ENCODE measurements around the gene KCNIP1.

Gene KCNIP1

DNA sequence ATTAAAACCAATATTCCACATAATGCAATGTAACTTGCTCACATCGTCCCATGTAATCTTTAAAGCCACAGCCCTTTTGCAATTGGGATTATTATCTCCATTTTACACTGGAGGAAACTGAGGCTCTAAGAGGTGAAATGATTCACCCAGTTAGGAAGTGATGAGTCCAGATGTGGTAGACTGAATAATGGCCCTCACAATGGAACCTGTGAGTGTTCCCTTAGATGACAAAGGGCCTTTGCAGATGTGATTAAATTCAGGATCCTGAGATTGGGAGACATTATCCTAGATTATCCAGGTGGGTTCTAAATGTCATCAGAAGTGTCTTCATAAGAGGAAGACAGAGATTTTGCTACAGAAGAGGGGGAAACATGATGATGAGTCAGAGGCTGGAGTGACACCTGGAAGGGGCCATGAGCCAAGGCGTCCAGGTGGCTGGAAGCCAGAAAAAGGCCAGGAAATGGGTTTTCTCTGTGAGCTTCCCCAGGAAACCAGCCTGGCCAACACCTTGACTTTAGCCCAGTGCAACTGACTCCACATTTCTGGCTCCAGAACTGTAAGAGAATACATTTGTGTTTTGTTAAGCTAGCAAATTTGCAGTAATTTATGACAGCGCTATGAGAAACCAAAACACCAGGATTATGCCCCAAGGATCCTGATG, 139.1 kb downstream of the KCNIP1 start:
- in situ Hi-C loops (cut with HindIII; ENCODE audit: low sequenced_read_pairs): no loop called here
- no peak for DNase-seq (ENCODE audit: low read depth, low spot score)
- H3K4me3 ChIP-seq (ENCODE audit: low read depth, low read length): no peak overlapping the region
- TF ChIP-seq, protein P1, sequence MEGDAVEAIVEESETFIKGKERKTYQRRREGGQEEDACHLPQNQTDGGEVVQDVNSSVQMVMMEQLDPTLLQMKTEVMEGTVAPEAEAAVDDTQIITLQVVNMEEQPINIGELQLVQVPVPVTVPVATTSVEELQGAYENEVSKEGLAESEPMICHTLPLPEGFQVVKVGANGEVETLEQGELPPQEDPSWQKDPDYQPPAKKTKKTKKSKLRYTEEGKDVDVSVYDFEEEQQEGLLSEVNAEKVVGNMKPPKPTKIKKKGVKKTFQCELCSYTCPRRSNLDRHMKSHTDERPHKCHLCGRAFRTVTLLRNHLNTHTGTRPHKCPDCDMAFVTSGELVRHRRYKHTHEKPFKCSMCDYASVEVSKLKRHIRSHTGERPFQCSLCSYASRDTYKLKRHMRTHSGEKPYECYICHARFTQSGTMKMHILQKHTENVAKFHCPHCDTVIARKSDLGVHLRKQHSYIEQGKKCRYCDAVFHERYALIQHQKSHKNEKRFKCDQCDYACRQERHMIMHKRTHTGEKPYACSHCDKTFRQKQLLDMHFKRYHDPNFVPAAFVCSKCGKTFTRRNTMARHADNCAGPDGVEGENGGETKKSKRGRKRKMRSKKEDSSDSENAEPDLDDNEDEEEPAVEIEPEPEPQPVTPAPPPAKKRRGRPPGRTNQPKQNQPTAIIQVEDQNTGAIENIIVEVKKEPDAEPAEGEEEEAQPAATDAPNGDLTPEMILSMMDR (IDR thresholded peaks at IDR 0.05; ENCODE audit: low read depth, low read length): no peak

DNA sequence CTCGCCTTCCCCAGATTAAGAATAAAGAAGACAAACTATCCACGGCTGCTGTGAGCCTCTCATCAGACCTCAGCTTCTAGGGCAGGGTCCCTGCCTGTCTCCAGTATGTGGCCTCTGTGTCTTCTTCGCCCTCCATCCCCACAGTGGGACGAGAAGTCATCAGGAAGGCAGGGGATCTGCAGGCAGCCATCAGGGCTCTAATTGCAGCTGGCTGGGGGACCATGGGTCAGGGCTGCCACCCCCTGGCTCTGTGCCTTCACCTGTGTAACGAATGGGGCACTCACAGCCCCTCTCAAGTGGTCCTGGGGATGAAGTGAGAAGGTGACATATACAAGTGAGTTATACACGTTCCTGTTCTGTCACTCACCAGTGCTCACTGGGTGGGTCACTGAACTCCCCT, 139.8 kb downstream of the KCNIP1 start:
- in situ Hi-C loops (cut with HindIII; ENCODE audit: low sequenced_read_pairs): no loop called here
- TF ChIP-seq, protein P1 (IDR thresholded peaks at IDR 0.05; ENCODE audit: low read depth, low read length): no peak
- no peak for DNase-seq (ENCODE audit: low read depth, low spot score)
- no peak overlapping the region for H3K4me3 ChIP-seq (ENCODE audit: low read depth, low read length)

DNA sequence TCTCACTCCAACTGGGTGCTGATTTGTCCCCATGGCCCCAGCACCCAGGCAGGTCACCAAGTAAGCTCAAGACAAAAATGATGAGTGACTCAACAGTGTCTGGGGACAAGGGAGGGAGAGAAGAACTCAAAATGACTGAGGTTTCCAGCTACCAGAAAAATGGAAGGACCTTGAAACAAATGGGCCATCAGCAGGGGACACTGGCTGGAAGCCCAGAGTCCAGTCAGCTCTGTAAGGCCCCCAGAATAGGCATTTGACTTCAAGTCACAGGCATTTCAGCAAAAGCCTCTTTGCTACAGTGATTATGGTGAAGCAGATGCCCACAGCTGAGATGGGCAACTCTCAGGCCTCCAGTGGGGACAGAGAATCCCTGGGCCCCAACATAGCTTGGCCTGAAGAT, 140.7 kb downstream of the KCNIP1 start:
- no peak for DNase-seq (ENCODE audit: low read depth, low spot score)
- in situ Hi-C loops (cut with HindIII; ENCODE audit: low sequenced_read_pairs): no loop called here
- no peak overlapping the region for H3K4me3 ChIP-seq (ENCODE audit: low read depth, low read length)
- TF ChIP-seq, protein P1 (IDR thresholded peaks at IDR 0.05; ENCODE audit: low read depth, low read length): no peak

DNA sequence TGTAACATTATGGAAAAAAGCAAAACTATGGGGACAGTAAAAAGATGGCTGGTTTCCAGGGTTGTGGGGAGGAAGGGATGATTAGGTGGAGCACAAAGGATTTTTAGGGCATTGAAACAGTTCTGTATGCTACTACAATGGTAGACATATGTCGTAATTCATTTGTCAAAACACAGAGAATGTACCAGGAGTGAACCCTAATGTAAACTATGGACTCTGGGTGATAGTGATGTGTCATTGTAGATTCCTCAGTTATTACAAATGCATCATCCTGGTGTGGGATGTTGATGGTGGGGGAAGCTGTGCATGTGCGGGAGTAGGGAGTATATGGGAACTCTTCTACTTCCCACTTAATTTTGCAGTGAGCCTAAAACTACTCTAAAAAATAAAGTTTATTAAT, 144.7 kb downstream of the KCNIP1 start:
- TF ChIP-seq, protein P1 (IDR thresholded peaks at IDR 0.05; ENCODE audit: low read depth, low read length): no peak
- no peak overlapping the region for H3K4me3 ChIP-seq (ENCODE audit: low read depth, low read length)
- in situ Hi-C loops (cut with HindIII; ENCODE audit: low sequenced_read_pairs): no loop called here
- DNase-seq (ENCODE audit: low read depth, low spot score): peak; percentile 3

DNA sequence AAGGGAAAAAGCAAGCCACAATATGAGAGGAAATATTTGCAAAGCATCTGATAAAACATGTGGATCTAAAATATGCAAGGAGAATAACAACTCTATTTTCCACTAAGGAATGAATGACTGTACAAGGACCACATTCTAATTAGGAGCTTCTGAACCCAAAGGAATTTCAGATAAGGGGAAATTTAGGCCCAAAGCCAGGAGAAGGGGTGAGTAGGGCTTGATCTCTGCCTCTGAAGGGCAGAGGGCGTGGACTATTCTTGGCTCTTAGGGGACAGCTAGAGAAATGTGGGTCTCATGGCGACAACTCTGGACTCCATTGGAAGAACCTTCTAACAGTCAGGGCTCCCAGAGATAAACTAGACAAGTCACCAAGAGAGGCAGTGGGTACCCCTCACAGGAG, 147.0 kb downstream of the KCNIP1 start:
- TF ChIP-seq, protein P1 (IDR thresholded peaks at IDR 0.05; ENCODE audit: low read depth, low read length): no peak
- no peak overlapping the region for H3K4me3 ChIP-seq (ENCODE audit: low read depth, low read length)
- no peak for DNase-seq (ENCODE audit: low read depth, low spot score)
- in situ Hi-C loops (cut with HindIII; ENCODE audit: low sequenced_read_pairs): no loop called here

DNA sequence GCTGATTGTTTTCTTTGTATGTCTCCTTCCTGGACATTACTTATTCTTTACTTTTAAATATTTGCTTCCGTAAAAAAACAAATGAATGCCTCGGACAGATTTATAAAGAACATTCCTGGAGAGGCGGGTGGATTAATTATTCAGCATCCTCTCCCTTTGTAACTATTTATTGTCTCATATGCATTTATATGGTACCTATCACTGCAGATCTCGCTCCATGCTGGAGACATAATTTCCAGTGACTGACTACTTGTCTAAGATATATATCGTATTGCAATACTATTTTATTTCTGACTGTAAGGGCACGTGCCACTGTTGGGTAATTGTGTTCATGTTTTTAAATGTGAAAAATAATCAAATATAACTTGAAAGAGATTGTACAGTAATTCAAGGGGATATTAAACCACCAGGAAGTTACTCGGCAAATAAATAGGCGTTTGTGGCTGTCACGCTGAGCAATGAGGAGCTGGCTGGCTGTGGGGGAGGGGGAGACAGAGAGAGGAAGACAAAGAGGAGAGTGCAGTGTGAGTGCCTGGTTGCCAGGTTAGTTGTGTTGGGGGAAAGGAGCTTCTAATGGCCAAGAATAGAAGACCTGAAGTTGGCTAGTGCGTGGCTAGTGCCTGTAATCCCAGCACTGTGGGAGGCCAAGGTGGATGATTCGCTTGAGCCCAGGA, 147.9 kb downstream of the KCNIP1 start:
- in situ Hi-C loops (cut with HindIII; ENCODE audit: low sequenced_read_pairs): no loop called here
- DNase-seq (ENCODE audit: low read depth, low spot score): no peak
- TF ChIP-seq, protein P1 (IDR thresholded peaks at IDR 0.05; ENCODE audit: low read depth, low read length): no peak
- H3K4me3 ChIP-seq (ENCODE audit: low read depth, low read length): no peak overlapping the region
